ENCODE measurements around the gene USP47.
A peak's percentile ranks its signal among the peaks of the same experiment; 100 is the strongest.

USP47 gene

DNA sequence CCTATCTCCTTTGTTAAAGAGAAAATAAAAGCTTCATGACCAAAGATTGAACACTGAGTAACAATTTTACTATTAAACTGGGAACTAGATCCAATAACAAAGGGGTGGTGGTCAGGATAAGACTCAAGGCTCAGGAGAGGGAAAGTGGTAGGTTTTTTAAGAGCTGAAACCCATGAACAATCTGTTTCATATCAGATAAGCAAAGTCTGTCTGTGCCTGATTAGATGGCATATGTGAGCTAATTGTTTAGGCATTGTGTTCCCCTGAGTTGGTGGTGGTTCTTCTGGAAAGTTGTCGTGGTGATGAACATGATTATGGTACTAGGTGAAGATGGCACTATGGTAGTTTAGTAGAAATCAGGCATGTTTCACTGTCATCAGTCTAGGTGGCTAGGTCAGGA lies 24.4 kb downstream of the USP47 start:
- no peak for DNase-seq

DNA sequence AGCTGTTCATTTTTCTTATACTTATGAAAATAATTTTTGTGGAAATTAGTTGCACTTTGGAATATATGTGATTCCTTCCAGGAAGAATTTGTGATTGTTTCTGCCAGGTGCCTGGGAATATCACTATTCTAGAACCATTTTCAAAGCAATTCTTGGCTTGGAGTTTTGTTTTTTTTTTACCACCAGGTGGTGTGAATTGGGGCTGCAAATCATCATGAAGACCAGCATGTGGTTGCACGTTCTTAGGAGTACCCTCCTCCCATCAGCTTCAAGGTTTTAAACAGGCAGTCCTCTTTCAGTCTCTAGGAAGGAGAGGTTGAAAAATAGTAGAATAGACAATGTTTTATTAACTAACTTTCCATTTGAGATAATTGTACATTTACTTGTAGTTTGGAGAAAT lies 25.9 kb downstream of the USP47 start:
- no peak for DNase-seq

GRCh38 chr11:11871991-11872401 lies 30.2 kb downstream of the USP47 start:
- DNase-seq = no peak

DNA sequence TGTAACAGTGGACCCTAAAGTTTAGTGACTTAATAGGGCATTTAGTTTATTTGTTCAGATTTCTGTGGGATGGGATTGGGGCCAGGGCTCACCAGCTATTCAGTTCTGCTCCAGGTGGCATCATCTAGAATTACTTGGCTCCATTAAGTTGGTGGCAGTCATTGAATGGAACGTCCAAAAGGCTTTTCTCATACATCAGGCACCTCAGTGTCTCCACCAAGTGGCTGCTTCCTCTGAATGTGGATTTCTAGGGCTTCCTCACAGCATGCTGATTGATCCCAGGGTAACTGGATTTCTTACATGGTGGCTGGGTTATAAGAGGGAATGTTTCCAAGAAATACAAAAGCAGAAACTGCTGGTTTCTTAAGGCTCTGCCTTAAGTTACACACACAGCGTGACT lies 34.7 kb downstream of the USP47 start:
- DNase-seq = no peak

- no peak for DNase-seq
Measured at GRCh38 chr11:11880179-11880578, 38.4 kb downstream of the USP47 start.

- no peak for DNase-seq
Measured at GRCh38 chr11:11882539-11882938, 40.8 kb downstream of the USP47 start.

DNA sequence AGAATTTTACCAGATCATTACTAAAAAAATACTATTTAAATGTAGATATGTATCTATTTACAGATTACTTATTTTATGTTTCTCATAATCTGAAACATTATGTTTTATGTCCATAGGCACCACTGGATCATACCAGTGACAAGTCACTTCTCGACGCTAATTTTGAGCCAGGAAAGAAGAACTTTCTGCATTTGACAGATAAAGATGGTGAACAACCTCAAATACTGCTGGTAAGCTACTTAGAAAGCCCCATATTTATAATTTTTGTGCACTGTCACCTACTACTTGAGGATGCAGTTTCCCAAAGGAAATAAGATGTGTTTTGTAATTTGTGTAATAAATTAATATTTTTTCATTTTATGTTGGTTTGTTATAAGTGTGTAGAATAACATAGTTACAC lies 42.6 kb downstream of the USP47 start:
- DNase-seq = no peak

- no peak for DNase-seq
Measured at GRCh38 chr11:11884774-11885481, 43.2 kb downstream of the USP47 start.

GRCh38 chr11:11894486-11894885 lies 52.7 kb downstream of the USP47 start:
- DNase-seq = no peak

DNA sequence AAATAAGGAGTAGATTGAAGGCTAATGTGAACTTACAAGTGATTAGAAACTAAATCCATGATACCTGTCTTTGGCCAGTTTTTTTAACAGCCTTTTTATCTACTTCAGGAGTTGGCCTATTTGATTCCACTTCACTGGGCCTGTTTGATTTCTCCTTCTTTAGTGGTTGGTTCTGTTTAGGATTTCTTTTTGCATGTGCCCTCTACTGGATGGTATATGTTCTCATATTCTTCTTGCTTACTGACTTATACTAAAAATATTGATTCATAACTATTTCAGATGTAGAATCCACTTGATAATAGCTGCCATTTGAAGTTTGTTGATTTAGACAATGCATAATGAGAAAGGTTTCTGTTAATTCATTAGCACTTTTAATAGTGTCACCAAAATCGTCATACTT lies 53.9 kb downstream of the USP47 start:
- DNase-seq = no peak

GRCh38 chr11:11898648-11899047 lies 56.9 kb downstream of the USP47 start:
- no peak for DNase-seq

GRCh38 chr11:11899401-11899800 lies 57.6 kb downstream of the USP47 start:
- DNase-seq = no peak

DNA sequence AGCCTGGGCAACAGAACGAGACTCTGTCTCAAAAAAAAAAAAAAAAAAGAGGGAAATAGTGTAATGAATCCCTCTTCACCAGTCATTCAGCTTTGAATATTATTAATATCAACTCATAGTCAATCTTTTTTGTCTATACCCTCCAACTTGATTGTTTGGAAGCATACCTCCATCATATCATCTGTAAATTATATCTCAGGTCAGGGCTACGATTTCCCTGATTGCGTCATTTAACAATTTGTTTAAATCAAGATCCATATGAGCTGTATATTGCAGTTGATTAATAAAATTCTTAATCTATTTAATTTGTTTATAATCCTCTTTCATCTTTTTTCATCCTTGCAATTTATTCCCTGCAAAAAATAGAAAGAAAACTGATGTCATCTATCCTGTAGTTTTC lies 60.2 kb downstream of the USP47 start:
- no peak for DNase-seq

DNA sequence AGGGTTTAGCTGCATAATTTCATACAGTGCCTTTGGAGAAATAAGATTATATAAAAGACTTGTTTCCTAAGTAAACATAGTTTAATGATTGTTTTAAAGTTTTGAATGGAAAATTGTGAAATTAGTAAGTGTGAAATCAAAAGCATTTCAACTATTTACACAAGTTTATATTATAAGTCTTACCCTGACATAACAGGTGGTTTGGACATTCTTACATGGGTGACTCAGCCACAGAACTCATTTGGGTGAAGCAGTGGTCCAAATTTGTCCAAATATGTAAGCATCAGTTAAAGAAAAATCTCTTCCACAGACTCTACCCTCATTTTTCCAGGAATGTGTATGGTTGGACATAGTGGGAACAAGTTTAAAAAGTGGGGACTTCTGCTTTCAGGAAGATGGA lies 68.0 kb downstream of the USP47 start:
- DNase-seq = no peak

DNA sequence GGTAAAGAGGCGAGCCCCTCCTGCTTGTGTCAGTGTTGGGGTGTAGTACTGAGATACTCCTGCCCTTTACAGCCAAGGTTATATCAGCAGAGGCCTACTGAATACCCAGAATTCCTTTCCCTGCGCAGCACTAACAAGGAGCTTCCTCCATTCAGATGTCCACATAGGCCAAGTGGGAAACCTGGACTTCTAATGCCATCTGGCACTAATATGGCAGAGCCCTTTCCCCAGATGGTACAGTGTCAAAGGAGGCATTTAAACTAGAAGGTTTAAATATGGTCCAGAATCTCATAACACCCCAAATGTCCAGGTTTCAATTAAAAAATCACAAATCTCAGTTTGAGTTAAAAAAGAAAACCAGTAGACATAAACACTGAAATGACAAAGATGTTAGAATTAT lies 68.8 kb downstream of the USP47 start:
- no peak for DNase-seq

DNA sequence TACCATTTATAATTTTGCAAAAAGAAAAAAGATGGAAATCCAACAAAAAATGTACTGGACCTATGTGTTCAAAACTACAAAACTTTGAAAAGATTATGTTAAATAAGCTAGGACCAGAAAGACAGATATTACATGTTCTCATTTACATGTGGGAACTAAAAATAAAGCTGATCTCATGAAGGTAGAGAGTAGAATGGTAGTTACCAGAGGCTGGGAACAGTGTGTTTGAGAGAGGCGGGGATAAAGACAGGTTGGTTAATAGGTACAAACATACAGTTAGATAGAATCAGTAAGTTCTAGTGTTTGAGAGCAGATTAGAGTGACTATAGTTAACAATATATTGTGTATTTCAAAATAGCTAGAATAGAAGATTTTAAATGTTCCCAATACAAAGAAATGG lies 71.6 kb downstream of the USP47 start:
- no peak for DNase-seq

DNA sequence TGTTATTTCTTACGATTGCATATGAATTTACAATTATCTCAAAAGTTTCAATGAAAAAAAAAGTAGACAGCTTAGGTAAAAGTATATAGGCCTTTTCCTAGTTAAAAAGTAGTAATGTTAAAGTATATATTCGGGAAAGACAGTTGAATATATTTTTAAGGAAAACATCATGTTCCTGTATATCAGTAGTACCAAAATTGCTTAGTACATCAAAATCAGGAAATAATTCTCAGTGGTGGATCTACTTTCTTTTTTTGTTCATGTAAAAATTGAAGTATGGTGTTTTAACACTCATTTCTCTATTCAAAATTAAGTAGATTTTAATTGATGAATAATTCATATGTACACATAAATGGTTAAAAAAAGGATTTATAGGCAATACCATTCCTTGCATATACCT lies 73.9 kb downstream of the USP47 start:
- DNase-seq = no peak

DNA sequence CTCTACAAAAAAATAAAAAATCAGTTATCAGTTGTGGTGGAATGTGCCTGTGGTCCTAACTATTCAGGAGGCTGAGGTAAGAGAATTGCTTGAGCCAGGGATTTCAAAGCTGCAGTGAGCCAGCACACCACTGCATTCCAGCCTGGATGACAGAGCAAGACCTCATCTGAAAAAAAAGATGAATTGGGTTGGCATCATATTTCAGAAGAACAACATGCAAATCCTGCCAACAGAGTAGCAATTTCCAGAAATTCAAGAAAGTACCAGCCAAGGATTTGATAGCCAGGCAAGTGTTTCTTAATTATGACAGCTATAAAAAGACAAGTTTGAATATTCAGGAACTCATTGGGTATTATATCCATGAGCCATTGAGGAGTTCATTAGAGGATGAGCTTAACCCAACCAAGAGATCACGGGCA lies 75.2 kb downstream of the USP47 start:
- no peak for DNase-seq

DNA sequence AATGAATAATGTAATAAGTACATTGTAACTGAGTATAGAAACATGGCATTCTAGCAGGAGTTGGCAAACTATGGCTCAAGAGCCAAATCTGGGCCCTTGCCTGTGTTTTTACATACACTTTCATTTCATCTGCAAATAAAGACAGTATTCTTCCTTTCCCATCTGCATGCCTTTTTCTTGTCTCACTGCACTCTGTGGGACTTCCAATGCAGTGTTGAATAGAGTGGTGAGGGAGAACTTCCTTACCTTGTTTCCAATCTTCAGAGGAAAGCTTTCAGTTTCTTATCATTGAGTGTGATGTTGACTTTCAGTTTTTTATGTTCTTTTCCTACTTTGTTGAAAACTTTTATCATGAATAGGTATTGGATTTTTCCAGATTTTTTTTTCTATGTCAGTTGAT lies 82.1 kb downstream of the USP47 start:
- DNase-seq = no peak

DNA sequence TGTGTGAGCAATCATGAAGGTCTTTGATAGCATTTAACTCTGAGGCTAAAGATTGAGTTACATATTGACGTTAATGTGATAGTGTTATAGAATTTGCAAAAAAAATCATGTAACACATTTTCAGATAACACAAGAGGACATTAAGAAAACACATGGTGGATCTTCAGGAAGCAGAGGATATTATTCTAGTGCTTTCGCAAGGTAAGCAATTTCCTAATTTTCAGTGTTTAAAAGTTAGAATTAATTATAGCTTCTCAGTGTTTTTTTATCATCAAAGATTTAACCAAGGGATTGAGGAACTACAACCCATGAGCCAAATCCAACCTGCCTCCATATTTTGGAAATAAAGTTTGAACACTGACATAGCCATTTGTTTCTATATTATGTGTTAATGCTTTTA lies 88.1 kb downstream of the USP47 start:
- DNase-seq = no peak

DNA sequence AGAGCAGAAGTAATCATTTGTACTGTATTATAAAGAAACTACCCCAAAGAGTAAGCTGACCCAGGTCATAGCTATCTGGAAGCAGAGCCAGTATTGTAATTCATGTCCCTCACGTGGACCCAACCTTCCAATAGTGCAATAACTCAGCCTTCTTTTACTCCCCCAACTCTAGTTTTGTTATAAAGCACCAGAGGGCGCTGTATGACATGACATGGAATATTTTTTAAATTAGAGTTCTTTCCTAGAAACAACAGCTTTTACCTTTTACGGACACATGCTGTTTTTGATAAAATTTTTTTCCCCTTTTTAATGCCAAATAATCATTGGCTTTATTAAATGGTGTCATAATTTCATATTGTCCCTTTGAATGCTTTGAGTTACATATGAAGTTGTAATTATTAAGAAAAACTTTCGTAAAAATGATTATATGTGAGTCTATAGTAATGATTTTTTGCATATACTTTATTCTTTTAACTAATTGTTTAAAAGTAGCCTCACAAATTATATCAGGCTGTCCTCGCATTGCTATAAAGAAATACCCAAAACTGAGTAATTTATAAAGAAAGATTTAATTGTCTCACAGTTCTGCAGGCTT lies 89.8 kb downstream of the USP47 start:
- peak; percentile 14 for DNase-seq

DNA sequence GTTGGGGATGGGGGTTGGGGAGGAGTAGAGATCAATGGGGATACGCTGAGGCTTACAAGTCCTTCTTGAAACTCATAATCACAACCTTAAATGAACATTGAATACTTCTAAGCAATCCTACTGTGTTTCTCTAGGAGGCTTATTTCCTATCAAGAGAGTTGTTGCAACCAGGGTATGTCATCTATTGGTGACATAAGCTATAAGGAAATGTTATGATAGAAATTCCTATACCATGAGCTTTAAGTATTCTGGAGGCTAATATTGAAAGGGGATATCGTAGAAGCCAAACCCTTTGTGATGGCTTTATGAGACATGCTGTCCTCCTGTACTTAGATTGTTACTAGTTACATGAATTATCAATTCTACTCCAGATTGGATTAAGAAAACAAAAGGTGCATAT lies 93.8 kb downstream of the USP47 start:
- DNase-seq = no peak

GRCh38 chr11:11937433-11937832 lies 95.7 kb downstream of the USP47 start:
- DNase-seq = no peak

DNA sequence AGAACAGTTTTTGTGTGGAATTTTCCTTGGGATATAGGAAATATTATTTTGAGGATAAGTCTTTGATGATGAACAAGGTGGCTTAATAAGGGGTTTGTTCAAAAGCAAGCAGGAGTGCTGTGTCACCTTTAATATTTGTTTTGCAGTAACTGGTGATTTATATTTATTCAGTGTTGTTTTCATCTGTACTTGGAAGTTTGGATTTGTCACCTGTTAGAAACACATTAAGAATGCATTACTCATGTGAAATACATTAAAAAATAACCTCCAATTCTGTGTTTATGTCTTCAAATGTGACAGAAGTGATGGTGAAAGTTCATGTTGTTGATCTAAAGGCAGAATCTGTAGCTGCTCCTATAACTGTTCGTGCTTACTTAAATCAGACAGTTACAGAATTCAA lies 96.2 kb downstream of the USP47 start:
- DNase-seq = no peak

GRCh38 chr11:11940551-11940950 lies 98.8 kb downstream of the USP47 start:
- no peak for DNase-seq

Measured in stimulated activated CD4-positive, alpha-beta T cell treated with anti-CD3 and anti-CD28 coated beads, Interleukin-4, amount 100 ng/mL, for 24 hours (primary cell).